Gastroesophageal sphincter (tissue), 3 donors: ENCODE measurements around the gene L3MBTL2.

Experiments used
- CTCF ChIP-seq, 4 experiments: fragments of 200-600 bp in 2 of 4; fragments of 450-650 bp in 2 of 4; sonication (generic) in 1 of 4; IDR thresholded peaks; one replicate each; pipeline ENCODE4 v1.5.1; 2017 to 2019; ENCODE audit warnings: antibody characterized with exemption in 4 of 4, mild to moderate bottlenecking in 2 of 4, moderate library complexity in 2 of 4
- POLR2A ChIP-seq, 2 donors: fragments of 450-650 bp; IDR thresholded peaks; one replicate each; pipeline ENCODE4 v1.6.1; 2017; ENCODE audit warnings: antibody characterized with exemption in 2 of 2, mild to moderate bottlenecking in 2 of 2, moderate library complexity in 1 of 2
- POLR2AphosphoS5 ChIP-seq: sonication (generic); formaldehyde crosslinking; IDR thresholded peaks from one replicate; pipeline ENCODE4 v1.6.1; 2017; ENCODE audit warnings: antibody characterized with exemption

- no peak for TF ChIP-seq CTCF (IDR thresholded peaks at IDR 0.05)
- TF ChIP-seq POLR2A (IDR thresholded peaks at IDR 0.05), result no peak
- TF ChIP-seq POLR2AphosphoS5, result no peak
Measured at GRCh38 chr22:41178425-41178975, 26.6 kb upstream of the L3MBTL2 start.
